Activated CD4-positive, alpha-beta T cell treated with anti-CD3 and anti-CD28 coated beads for 36 hours (primary cell): ENCODE data around the gene FGF22. TPM values are rescaled to one million over a fixed set of nuclear protein-coding genes. Genes with fewer than 3 reads are reported as not detected.

Experiments used
- ATAC-seq: fragments of 200-7000 bp; cut with Tn5 transposase; one replicate; pipeline ENCODE4 v1.10.0; 2021; ENCODE audit warnings: mild to moderate bottlenecking, moderate library complexity
- CTCF ChIA-PET: fragments of 350-600 bp; sonication (Branson Sonifier 250); formaldehyde crosslinking; loops from one replicate; lab custom pipeline; 2021; ENCODE audit warnings: antibody characterized with exemption; lab: Charles Lee
- POLR2A ChIA-PET: fragments of 350-600 bp; sonication (Branson Sonifier 250); formaldehyde crosslinking; loops from one replicate; lab custom pipeline; 2021; ENCODE audit warnings: antibody characterized with exemption, inconsistent platforms; lab: Charles Lee
- DNase-seq: peaks from one replicate; pipeline ENCODE4 v3.0.0-alpha.2; 2020
- H3K27ac Mint-ChIP-seq: one replicate; pipeline ENCODE4 v1.8.0; 2021; ENCODE audit warnings: mixed read lengths
- H3K27me3 Mint-ChIP-seq: one replicate; pipeline ENCODE4 v1.8.0; 2021; ENCODE audit warnings: mixed read lengths
- H3K36me3 Mint-ChIP-seq: one replicate; pipeline ENCODE4 v1.8.0; 2021; ENCODE audit warnings: low read depth, mixed read lengths
- H3K4me1 Mint-ChIP-seq: one replicate; pipeline ENCODE4 v1.8.0; 2021; ENCODE audit warnings: mixed read lengths
- H3K4me3 Mint-ChIP-seq: one replicate; pipeline ENCODE4 v1.8.0; 2021; ENCODE audit warnings: mild to moderate bottlenecking, moderate library complexity, mixed read lengths
- H3K9me3 Mint-ChIP-seq: one replicate; pipeline ENCODE4 v1.8.0; 2021; ENCODE audit warnings: low read depth, mixed read lengths
- intact Hi-C, 2 experiments: fragments of 100-400 bp; cut with DNase I in 1 of 2; cut with micrococcal nuclease in 1 of 2; formaldehyde crosslinking; loops; one replicate each; pipeline versions ENCODE4 v1.14.2 to v1.15.1; 2022 to 2024; cut with DNase I, micrococcal nuclease
- total RNA-seq, 2 experiments: library from RNA; stranded (reverse); gene quantifications; one replicate each; pipeline ENCODE4 v1.2.3, GENCODE V29; 2021

Gene FGF22
- total RNA-seq, 2 experiments from 2014 or later, result not detected

GRCh38 chr19:609004-609346 is 30.7 kb upstream of the FGF22 start:
- Mint-ChIP-seq H3K27ac (no peak overlapping the region), H3K4me1 (peaks cover 23% of the 10 kb centered on the region), H3K36me3 (peaks cover 4% of the 10 kb centered on the region), H3K9me3 (no peaks in the 10 kb centered on the region), H3K27me3 (no peaks in the 10 kb centered on the region), H3K4me3 (no peak overlapping the region)
- ChIA-PET CTCF (no interaction called here), POLR2A (no interaction called here)
- DNase-seq (no peak), ATAC-seq (no peak)
- intact Hi-C loops, result no loop called here

- Mint-ChIP-seq H3K4me1 (peaks cover 23% of the 10 kb centered on the region), H3K36me3 (peaks cover 12% of the 10 kb centered on the region), H3K27ac (peak overlapping the region; percentile 97), H3K9me3 (no peaks in the 10 kb centered on the region), H3K4me3 (peak overlapping the region; percentile 72), H3K27me3 (no peaks in the 10 kb centered on the region)
- DNase-seq (peak; percentile 57), ATAC-seq (peak; percentile 24)
- CTCF ChIA-PET, result no interaction called here
- intact Hi-C loops, result loop anchor here in 1 of 2 experiments (5.0 kb wide), 1 partner anchor 187 kb away; the partner anchor contains the start of gene PTBP1
- POLR2A ChIA-PET, result interaction anchor here (0.6 kb wide), 1 partner anchor 67 kb away, joined by 3 read pairs; no protein-coding TSS in a partner anchor
Observed at GRCh38 chr19:610071-610800, 29.4 kb upstream of the FGF22 start.

GRCh38 chr19:610801-611480 is 28.7 kb upstream of the FGF22 start:
- ChIA-PET CTCF (no interaction called here), POLR2A (interaction anchor here (0.6 to 1.3 kb wide), 2 partner anchors 50 to 67 kb away, joined by 3 to 8 read pairs; no protein-coding TSS in a partner anchor)
- H3K4me1 Mint-ChIP-seq, result peaks cover 25% of the 10 kb centered on the region
- H3K36me3 Mint-ChIP-seq, result peaks cover 15% of the 10 kb centered on the region
- peak overlapping the region; percentile 97 for H3K27ac Mint-ChIP-seq
- peak overlapping the region; percentile 72 for H3K4me3 Mint-ChIP-seq
- peaks cover 2% of the 10 kb centered on the region for H3K27me3 Mint-ChIP-seq
- no peaks in the 10 kb centered on the region for H3K9me3 Mint-ChIP-seq
- intact Hi-C loops, result loop anchor here in 1 of 2 experiments (1.0 to 5.0 kb wide), 5 partner anchors 22 to 186 kb away; partner anchors contain the start of genes BSG, POLRMT and PTBP1
- DNase-seq (peak; percentile 75), ATAC-seq (peak; percentile 45)

- peaks cover 2% of the 10 kb centered on the region for H3K27me3 Mint-ChIP-seq
- peaks cover 15% of the 10 kb centered on the region for H3K36me3 Mint-ChIP-seq
- ChIA-PET CTCF (interaction anchor here (1.2 kb wide), 1 partner anchor 79 kb away, joined by 4 read pairs; no protein-coding TSS in a partner anchor), POLR2A (interaction anchor here (0.6 to 1.3 kb wide), 2 partner anchors 39 to 49 kb away, joined by 4 to 8 read pairs; partner anchors contain the start of gene BSG)
- DNase-seq, result peak; percentile 86
- H3K4me1 Mint-ChIP-seq, result peaks cover 25% of the 10 kb centered on the region
- ATAC-seq, result peak; percentile 85
- intact Hi-C loops, result loop anchor here in 1 of 2 experiments (1.0 to 5.0 kb wide), 5 partner anchors 22 to 186 kb away; partner anchors contain the start of genes BSG, POLRMT and PTBP1
- no peaks in the 10 kb centered on the region for H3K9me3 Mint-ChIP-seq
- peak overlapping the region; percentile 97 for H3K27ac Mint-ChIP-seq
- H3K4me3 Mint-ChIP-seq, result peak overlapping the region; percentile 72
Observed at GRCh38 chr19:611481-611868, 28.2 kb upstream of the FGF22 start.

- intact Hi-C loops, result loop anchor here in 1 of 2 experiments (1.0 to 5.0 kb wide), 2 partner anchors 14 to 184 kb away; partner anchors contain the start of gene PTBP1
- H3K36me3 Mint-ChIP-seq, result peaks cover 15% of the 10 kb centered on the region
- H3K27me3 Mint-ChIP-seq, result peaks cover 2% of the 10 kb centered on the region
- ATAC-seq (no peak), DNase-seq (no peak)
- ChIA-PET CTCF (no interaction called here), POLR2A (no interaction called here)
- H3K27ac Mint-ChIP-seq, result no peak overlapping the region
- peaks cover 25% of the 10 kb centered on the region for H3K4me1 Mint-ChIP-seq
- no peaks in the 10 kb centered on the region for H3K9me3 Mint-ChIP-seq
- H3K4me3 Mint-ChIP-seq, result no peak overlapping the region
Observed at GRCh38 chr19:612941-613340, 26.7 kb upstream of the FGF22 start.

- CTCF ChIA-PET, result no interaction called here
- Mint-ChIP-seq H3K27ac (no peak overlapping the region), H3K4me3 (no peak overlapping the region), H3K4me1 (peaks cover 25% of the 10 kb centered on the region), H3K9me3 (no peaks in the 10 kb centered on the region), H3K27me3 (peaks cover 2% of the 10 kb centered on the region), H3K36me3 (peaks cover 24% of the 10 kb centered on the region)
- DNase-seq (no peak), ATAC-seq (no peak)
- intact Hi-C loops, result loop anchor here in 1 of 2 experiments (1.0 to 5.0 kb wide), 2 partner anchors 13 to 183 kb away; partner anchors contain the start of gene PTBP1
- POLR2A ChIA-PET, result no interaction called here
Observed at GRCh38 chr19:613732-614567, 25.7 kb upstream of the FGF22 start.

- Mint-ChIP-seq H3K27me3 (peaks cover 2% of the 10 kb centered on the region), H3K4me3 (no peak overlapping the region), H3K27ac (no peak overlapping the region), H3K36me3 (peaks cover 27% of the 10 kb centered on the region), H3K4me1 (peaks cover 22% of the 10 kb centered on the region), H3K9me3 (no peaks in the 10 kb centered on the region)
- no peak for DNase-seq
- ATAC-seq, result no peak
- ChIA-PET CTCF (no interaction called here), POLR2A (no interaction called here)
- intact Hi-C loops, result no loop called here
Observed at GRCh38 chr19:615619-616018, 24.1 kb upstream of the FGF22 start.

- CTCF ChIA-PET, result no interaction called here
- H3K4me1 Mint-ChIP-seq, result peaks cover 18% of the 10 kb centered on the region
- H3K27me3 Mint-ChIP-seq, result peaks cover 2% of the 10 kb centered on the region
- H3K27ac Mint-ChIP-seq, result no peak overlapping the region
- intact Hi-C loops, result no loop called here
- no peaks in the 10 kb centered on the region for H3K9me3 Mint-ChIP-seq
- no peak overlapping the region for H3K4me3 Mint-ChIP-seq
- ATAC-seq, result no peak
- POLR2A ChIA-PET, result no interaction called here
- DNase-seq, result no peak
- peaks cover 27% of the 10 kb centered on the region for H3K36me3 Mint-ChIP-seq
Observed at GRCh38 chr19:616062-616700, 23.5 kb upstream of the FGF22 start.

- no peak overlapping the region for H3K27ac Mint-ChIP-seq
- intact Hi-C loops, result no loop called here
- DNase-seq (no peak), ATAC-seq (no peak)
- POLR2A ChIA-PET, result no interaction called here
- H3K36me3 Mint-ChIP-seq, result peaks cover 30% of the 10 kb centered on the region
- peaks cover 2% of the 10 kb centered on the region for H3K27me3 Mint-ChIP-seq
- CTCF ChIA-PET, result no interaction called here
- no peak overlapping the region for H3K4me3 Mint-ChIP-seq
- H3K4me1 Mint-ChIP-seq, result peaks cover 11% of the 10 kb centered on the region
- no peaks in the 10 kb centered on the region for H3K9me3 Mint-ChIP-seq
Observed at GRCh38 chr19:616747-617526, 22.7 kb upstream of the FGF22 start.

GRCh38 chr19:617551-618246 is 22.0 kb upstream of the FGF22 start:
- Mint-ChIP-seq H3K27ac (no peak overlapping the region), H3K36me3 (peaks cover 28% of the 10 kb centered on the region), H3K9me3 (no peaks in the 10 kb centered on the region), H3K4me3 (no peak overlapping the region), H3K4me1 (peaks cover 6% of the 10 kb centered on the region), H3K27me3 (peaks cover 2% of the 10 kb centered on the region)
- DNase-seq (no peak), ATAC-seq (no peak)
- POLR2A ChIA-PET, result no interaction called here
- CTCF ChIA-PET, result no interaction called here
- intact Hi-C loops, result no loop called here
